Measurements from ENCODE around the gene SST. TPM values are rescaled to one million over a fixed set of nuclear protein-coding genes. Genes with fewer than 3 reads are reported as not detected.
A peak's percentile ranks its signal among the peaks of the same experiment; 100 is the strongest.

The SST gene
- total and polyA plus RNA-seq, 12 donors, result 0.50 to 101 (median 9.3) TPM; not detected in 3

DNA sequence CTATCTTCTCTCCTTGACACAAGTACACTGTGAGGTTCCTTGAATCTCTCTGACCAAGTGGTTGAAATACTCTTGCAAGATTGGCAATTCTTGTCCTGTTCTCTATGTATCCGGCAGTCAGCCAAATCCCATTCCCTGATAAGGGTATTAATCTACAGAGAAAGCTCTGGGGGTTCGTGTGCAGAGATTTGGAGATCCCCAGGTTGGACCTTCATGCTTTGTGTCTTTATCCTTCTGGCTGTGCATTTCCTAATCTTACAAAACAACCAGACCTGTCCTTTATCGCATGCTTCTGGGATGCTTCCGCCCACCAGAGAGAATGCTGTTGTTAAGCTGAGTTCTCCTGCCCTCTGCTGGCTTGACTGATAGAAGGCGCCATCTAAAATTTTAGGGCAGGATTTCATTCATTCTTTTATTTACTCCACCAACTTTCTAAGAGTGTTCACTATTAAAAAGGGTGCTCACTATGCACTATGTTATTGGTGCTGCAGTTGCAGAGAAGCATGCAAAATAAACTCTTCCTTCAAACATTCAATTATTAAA lies 8.6 kb upstream of the SST start:
- 27 to 34% (median 33%) methylated on average over 5 of the region's 5 CpGs for WGBS, 4 donors
- peak; percentile 18 to 72 (median 35) for DNase-seq
- no peaks in the 10 kb centered on the region for H3K27me3 ChIP-seq
- peaks cover 3 to 6% of the 10 kb centered on the region in 2 donors for H3K4me1 ChIP-seq (replicated peaks in 1 of 2)
- no peak overlapping the region for H3K27ac ChIP-seq
- H3K9me3 ChIP-seq (replicated peaks in 1 of 3), result no peaks in the 10 kb centered on the region
- no peak for TF ChIP-seq POLR2A (IDR thresholded peaks at IDR 0.05)
- TF ChIP-seq, protein P1, sequence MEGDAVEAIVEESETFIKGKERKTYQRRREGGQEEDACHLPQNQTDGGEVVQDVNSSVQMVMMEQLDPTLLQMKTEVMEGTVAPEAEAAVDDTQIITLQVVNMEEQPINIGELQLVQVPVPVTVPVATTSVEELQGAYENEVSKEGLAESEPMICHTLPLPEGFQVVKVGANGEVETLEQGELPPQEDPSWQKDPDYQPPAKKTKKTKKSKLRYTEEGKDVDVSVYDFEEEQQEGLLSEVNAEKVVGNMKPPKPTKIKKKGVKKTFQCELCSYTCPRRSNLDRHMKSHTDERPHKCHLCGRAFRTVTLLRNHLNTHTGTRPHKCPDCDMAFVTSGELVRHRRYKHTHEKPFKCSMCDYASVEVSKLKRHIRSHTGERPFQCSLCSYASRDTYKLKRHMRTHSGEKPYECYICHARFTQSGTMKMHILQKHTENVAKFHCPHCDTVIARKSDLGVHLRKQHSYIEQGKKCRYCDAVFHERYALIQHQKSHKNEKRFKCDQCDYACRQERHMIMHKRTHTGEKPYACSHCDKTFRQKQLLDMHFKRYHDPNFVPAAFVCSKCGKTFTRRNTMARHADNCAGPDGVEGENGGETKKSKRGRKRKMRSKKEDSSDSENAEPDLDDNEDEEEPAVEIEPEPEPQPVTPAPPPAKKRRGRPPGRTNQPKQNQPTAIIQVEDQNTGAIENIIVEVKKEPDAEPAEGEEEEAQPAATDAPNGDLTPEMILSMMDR (IDR thresholded peaks at IDR 0.05), result peak; percentile 23 to 57 (median 48)
- H3K4me3 ChIP-seq, result no peak overlapping the region
- no peaks in the 10 kb centered on the region for H3K36me3 ChIP-seq (replicated peaks in 1 of 2)
- intact Hi-C loops (cut with DNase I), result loop anchor here (2.0 to 5.0 kb wide), 2 partner anchors 360 to 456 kb away; no protein-coding TSS in a partner anchor

DNA sequence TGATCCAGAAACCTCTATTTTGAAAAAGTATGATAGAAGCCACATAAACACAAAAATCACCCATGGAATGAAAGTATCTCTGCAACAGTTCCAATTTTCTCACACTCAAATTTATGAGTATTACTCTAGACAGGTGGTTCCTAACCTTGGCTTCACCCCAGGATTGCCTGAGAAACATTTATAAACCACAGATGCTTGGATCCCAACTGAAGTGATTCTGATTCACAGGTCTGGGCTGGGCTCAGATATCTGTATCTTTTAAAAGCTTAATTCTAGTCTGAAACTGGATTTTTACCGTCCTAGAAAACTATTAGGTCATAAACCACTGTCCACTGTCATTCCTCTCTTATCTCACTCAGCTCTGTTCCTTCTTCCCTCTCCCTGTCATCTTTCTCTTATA lies 7.4 kb upstream of the SST start:
- WGBS, 4 donors, result 31 to 44% (median 32%) methylated on average over 1 of the region's 1 CpG
- H3K27me3 ChIP-seq, result no peaks in the 10 kb centered on the region
- H3K4me1 ChIP-seq (replicated peaks in 1 of 2), result peaks cover 3 to 6% of the 10 kb centered on the region in 2 donors
- TF ChIP-seq, protein P1 (IDR thresholded peaks at IDR 0.05), result no peak
- TF ChIP-seq POLR2A (IDR thresholded peaks at IDR 0.05), result no peak
- no peak for DNase-seq
- H3K4me3 ChIP-seq, result no peak overlapping the region
- intact Hi-C loops (cut with DNase I), result loop anchor here (2.0 to 5.0 kb wide), 2 partner anchors 359 to 455 kb away; no protein-coding TSS in a partner anchor
- no peaks in the 10 kb centered on the region for H3K36me3 ChIP-seq (replicated peaks in 1 of 2)
- no peaks in the 10 kb centered on the region for H3K9me3 ChIP-seq (replicated peaks in 1 of 3)
- H3K27ac ChIP-seq, result no peak overlapping the region

DNA sequence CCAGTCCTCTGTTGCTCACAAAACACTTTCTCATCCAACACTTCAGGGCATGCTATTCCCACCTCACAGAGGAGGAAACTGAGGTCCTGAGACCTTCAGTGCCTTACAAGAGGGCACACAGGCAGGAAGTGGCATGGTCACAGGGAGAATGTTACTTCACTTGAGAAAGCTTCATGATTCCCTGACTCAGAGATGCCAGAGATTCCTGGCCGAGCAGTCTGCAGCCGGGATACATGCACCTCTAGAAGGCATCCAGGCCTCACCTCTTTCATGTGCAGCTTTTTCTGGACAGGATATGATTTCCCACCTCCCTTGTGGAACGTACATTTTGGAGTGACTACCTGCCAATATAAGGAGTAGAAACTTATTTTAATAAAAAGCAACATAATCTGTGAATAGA lies 2.8 kb upstream of the SST start:
- Histone ChIP-seq H3K27me3 (peaks cover 20% of the 10 kb centered on the region), H3K9me3 (replicated peaks in 1 of 3) (no peaks in the 10 kb centered on the region), H3K4me1 (replicated peaks in 1 of 2) (no peaks in the 10 kb centered on the region), H3K36me3 (replicated peaks in 1 of 2) (no peaks in the 10 kb centered on the region), H3K27ac (no peak overlapping the region), H3K4me3 (no peak overlapping the region)
- DNase-seq, result no peak
- WGBS, 4 donors, result 58 to 83% (median 64%) methylated on average over 1 to 3 of the region's 3 CpGs
- TF ChIP-seq, protein P1 (IDR thresholded peaks at IDR 0.05), result no peak
- no peak for TF ChIP-seq POLR2A (IDR thresholded peaks at IDR 0.05)
- intact Hi-C loops (cut with DNase I), result no loop called here

DNA sequence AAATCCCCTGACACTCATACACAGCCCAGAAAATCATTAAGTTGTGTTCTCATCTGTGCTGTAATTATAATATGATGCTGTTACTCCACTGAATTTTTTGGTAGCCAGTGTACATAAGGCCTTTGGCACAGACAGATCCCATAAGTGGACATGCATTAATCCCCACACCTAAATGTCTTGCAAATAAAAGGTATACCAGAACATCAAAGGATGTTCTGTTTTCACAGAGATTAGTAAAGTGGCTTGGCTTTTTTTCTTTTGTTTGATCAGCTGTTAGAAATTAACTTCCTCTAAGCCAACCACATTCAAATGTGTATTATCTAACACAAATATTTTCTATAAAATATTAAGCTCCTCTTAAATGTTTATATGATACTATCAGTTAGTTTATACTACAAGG lies 2.7 kb downstream of the SST start:
- no peaks in the 10 kb centered on the region for H3K9me3 ChIP-seq (replicated peaks in 1 of 3)
- no peaks in the 10 kb centered on the region for H3K4me1 ChIP-seq (replicated peaks in 1 of 2)
- H3K4me3 ChIP-seq, result no peak overlapping the region
- no peaks in the 10 kb centered on the region for H3K36me3 ChIP-seq (replicated peaks in 1 of 2)
- intact Hi-C loops (cut with DNase I), result no loop called here
- TF ChIP-seq, protein P1 (IDR thresholded peaks at IDR 0.05), result no peak
- TF ChIP-seq POLR2A (IDR thresholded peaks at IDR 0.05), result no peak
- no peak for DNase-seq
- H3K27ac ChIP-seq, result no peak overlapping the region
- peaks cover 20% of the 10 kb centered on the region for H3K27me3 ChIP-seq
